ENCODE measurements around the gene TMEM201.

GRCh38 chr1:9643351-9644256 lies 54.9 kb downstream of the TMEM201 start:
- TF ChIP-seq CREB1 (IDR thresholded peaks at IDR 0.05; ENCODE audit: low read depth) (no peak), CEBPB (IDR thresholded peaks at IDR 0.05) (no peak), EP300 (IDR thresholded peaks at IDR 0.05; ENCODE audit: borderline replicate concordance) (no peak), YY1 (IDR thresholded peaks at IDR 0.05; ENCODE audit: low read depth) (no peak), MAX (IDR thresholded peaks at IDR 0.05) (no peak), TAF1 (IDR thresholded peaks at IDR 0.05; ENCODE audit: low read depth) (no peak), RAD21 (IDR thresholded peaks at IDR 0.05; ENCODE audit: low read depth) (no peak), ZBTB7A (IDR thresholded peaks at IDR 0.05; ENCODE audit: low read depth) (no peak), EGR1 (IDR thresholded peaks at IDR 0.05) (no peak), REST (IDR thresholded peaks at IDR 0.05; ENCODE audit: low read depth) (no peak), TEAD4 (IDR thresholded peaks at IDR 0.05) (no peak)

Data from Ishikawa (cell line).